Neutrophil (primary cell): ENCODE data around the gene ODAD4.

Experiments used
- H3K27ac ChIP-seq: fragments of 200-600 bp; sonication (generic); 2 replicates; pipeline ENCODE4 v1.5.1; 2016; ENCODE audit warnings: mild to moderate bottlenecking, moderate library complexity
- H3K27me3 ChIP-seq: fragments of 200-600 bp; sonication (generic); 2 replicates; pipeline ENCODE4 v1.6.0; 2016; ENCODE audit warnings: mild to moderate bottlenecking
- H3K36me3 ChIP-seq: fragments of 200-600 bp; sonication (generic); 2 replicates; pipeline ENCODE4 v1.5.1; 2017
- H3K4me1 ChIP-seq, 2 experiments: fragments of 200-600 bp in 1 of 2; sonication (generic) in 1 of 2; 1 replicate in 1 of 2; 2 replicates in 1 of 2; pipeline versions ENCODE4 v1.5.1 to v1.6.1; 2013 to 2016; ENCODE audit warnings: low read depth in 1 of 2, low read length in 1 of 2, mild to moderate bottlenecking in 1 of 2, moderate library complexity in 1 of 2; ENCODE audit not compliant: control insufficient read depth in 1 of 2, insufficient read depth in 1 of 2
- H3K4me3 ChIP-seq, 2 experiments: fragments of 200-600 bp in 1 of 2; sonication (generic) in 1 of 2; 1 replicate in 1 of 2; 2 replicates in 1 of 2; pipeline ENCODE4 v1.5.1; 2013 to 2016; ENCODE audit warnings: low read depth in 1 of 2, low read length in 1 of 2, mild to moderate bottlenecking in 1 of 2, moderate library complexity in 1 of 2
- H3K9me3 ChIP-seq: fragments of 200-600 bp; sonication (generic); 2 replicates; pipeline ENCODE4 v1.5.1; 2016
- CTCF ChIP-seq: fragments of 200-600 bp; sonication (generic); IDR thresholded peaks from 2 replicates; pipeline ENCODE4 v1.5.1; 2016; ENCODE audit warnings: antibody characterized with exemption

The ODAD4 gene

GRCh38 chr17:41989702-41990419 is 59.4 kb downstream of the ODAD4 start:
- no peaks in the 10 kb centered on the region for H3K27me3 ChIP-seq
- no peak overlapping the region for H3K27ac ChIP-seq
- no peak for TF ChIP-seq CTCF
- H3K9me3 ChIP-seq = no peaks in the 10 kb centered on the region
- peaks cover 99% of the 10 kb centered on the region for H3K36me3 ChIP-seq
- H3K4me3 ChIP-seq = no peak overlapping the region
- H3K4me1 ChIP-seq = peaks cover 0 to 9% of the 10 kb centered on the region in 2 experiments

GRCh38 chr17:41992576-41992975 is 62.2 kb downstream of the ODAD4 start:
- no peak overlapping the region for H3K4me3 ChIP-seq
- no peak overlapping the region for H3K27ac ChIP-seq
- peaks cover 100% of the 10 kb centered on the region for H3K36me3 ChIP-seq

GRCh38 chr17:41996855-41997164 is 66.4 kb downstream of the ODAD4 start:
- Histone ChIP-seq H3K27me3 (no peaks in the 10 kb centered on the region), H3K4me3 (no peak overlapping the region), H3K9me3 (no peaks in the 10 kb centered on the region), H3K27ac (no peak overlapping the region), H3K4me1 (peaks cover 13 to 16% of the 10 kb centered on the region in 2 experiments), H3K36me3 (peaks cover 84% of the 10 kb centered on the region)
- no peak for TF ChIP-seq CTCF

More at GRCh38 chr17:41992576-41992975, 62.2 kb downstream of the ODAD4 start:
- peaks cover 0 to 6% of the 10 kb centered on the region in 2 experiments for H3K4me1 ChIP-seq
- no peak for TF ChIP-seq CTCF
- no peaks in the 10 kb centered on the region for H3K9me3 ChIP-seq
- no peaks in the 10 kb centered on the region for H3K27me3 ChIP-seq

- Histone ChIP-seq H3K27ac (no peak overlapping the region), H3K36me3 (peaks cover 74% of the 10 kb centered on the region)
- no peak for TF ChIP-seq CTCF
These were observed 68.1 kb downstream of the ODAD4 start for GRCh38 chr17:41998497-41998896.

GRCh38 chr17:42000413-42001133 is 70.2 kb downstream of the ODAD4 start:
- Histone ChIP-seq H3K4me3 (no peak overlapping the region), H3K27me3 (no peaks in the 10 kb centered on the region), H3K36me3 (peaks cover 53% of the 10 kb centered on the region), H3K27ac (peak overlapping the region; percentile 55), H3K9me3 (no peaks in the 10 kb centered on the region), H3K4me1 (peaks cover 29 to 37% of the 10 kb centered on the region in 2 experiments)
- TF ChIP-seq CTCF = no peak

More at GRCh38 chr17:41998497-41998896, 68.1 kb downstream of the ODAD4 start:
- Histone ChIP-seq H3K9me3 (no peaks in the 10 kb centered on the region), H3K27me3 (no peaks in the 10 kb centered on the region), H3K4me1 (peaks cover 29 to 32% of the 10 kb centered on the region in 2 experiments), H3K4me3 (no peak overlapping the region)
